Epithelial cell of esophagus (primary cell): ENCODE data around the gene SLC13A1.

ENCODE experiments used
- DNase-seq: peaks from one replicate; pipeline ENCODE4 v3.0.0; 2010; ENCODE audit warnings: low read depth
- H3K4me3 ChIP-seq: 2 replicates; pipeline ENCODE4 v1.5.1; 2011; ENCODE audit warnings: mild to moderate bottlenecking, low read length, control low read depth
- TF ChIP-seq, protein P1 (sequence below): IDR thresholded peaks from 2 replicates; pipeline ENCODE4 v1.5.1; 2011; ENCODE audit warnings: low read depth, mild to moderate bottlenecking, low read length, control low read depth, inconsistent platforms; ENCODE audit not compliant: insufficient read depth; ENCODE audit errors: missing control alignments

Gene SLC13A1

GRCh38 chr7:123177442-123177841 is 22.3 kb downstream of the SLC13A1 start:
- TF ChIP-seq, protein P1, sequence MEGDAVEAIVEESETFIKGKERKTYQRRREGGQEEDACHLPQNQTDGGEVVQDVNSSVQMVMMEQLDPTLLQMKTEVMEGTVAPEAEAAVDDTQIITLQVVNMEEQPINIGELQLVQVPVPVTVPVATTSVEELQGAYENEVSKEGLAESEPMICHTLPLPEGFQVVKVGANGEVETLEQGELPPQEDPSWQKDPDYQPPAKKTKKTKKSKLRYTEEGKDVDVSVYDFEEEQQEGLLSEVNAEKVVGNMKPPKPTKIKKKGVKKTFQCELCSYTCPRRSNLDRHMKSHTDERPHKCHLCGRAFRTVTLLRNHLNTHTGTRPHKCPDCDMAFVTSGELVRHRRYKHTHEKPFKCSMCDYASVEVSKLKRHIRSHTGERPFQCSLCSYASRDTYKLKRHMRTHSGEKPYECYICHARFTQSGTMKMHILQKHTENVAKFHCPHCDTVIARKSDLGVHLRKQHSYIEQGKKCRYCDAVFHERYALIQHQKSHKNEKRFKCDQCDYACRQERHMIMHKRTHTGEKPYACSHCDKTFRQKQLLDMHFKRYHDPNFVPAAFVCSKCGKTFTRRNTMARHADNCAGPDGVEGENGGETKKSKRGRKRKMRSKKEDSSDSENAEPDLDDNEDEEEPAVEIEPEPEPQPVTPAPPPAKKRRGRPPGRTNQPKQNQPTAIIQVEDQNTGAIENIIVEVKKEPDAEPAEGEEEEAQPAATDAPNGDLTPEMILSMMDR, result no peak
- peak; percentile 6 for DNase-seq
- no peak overlapping the region for H3K4me3 ChIP-seq

DNA sequence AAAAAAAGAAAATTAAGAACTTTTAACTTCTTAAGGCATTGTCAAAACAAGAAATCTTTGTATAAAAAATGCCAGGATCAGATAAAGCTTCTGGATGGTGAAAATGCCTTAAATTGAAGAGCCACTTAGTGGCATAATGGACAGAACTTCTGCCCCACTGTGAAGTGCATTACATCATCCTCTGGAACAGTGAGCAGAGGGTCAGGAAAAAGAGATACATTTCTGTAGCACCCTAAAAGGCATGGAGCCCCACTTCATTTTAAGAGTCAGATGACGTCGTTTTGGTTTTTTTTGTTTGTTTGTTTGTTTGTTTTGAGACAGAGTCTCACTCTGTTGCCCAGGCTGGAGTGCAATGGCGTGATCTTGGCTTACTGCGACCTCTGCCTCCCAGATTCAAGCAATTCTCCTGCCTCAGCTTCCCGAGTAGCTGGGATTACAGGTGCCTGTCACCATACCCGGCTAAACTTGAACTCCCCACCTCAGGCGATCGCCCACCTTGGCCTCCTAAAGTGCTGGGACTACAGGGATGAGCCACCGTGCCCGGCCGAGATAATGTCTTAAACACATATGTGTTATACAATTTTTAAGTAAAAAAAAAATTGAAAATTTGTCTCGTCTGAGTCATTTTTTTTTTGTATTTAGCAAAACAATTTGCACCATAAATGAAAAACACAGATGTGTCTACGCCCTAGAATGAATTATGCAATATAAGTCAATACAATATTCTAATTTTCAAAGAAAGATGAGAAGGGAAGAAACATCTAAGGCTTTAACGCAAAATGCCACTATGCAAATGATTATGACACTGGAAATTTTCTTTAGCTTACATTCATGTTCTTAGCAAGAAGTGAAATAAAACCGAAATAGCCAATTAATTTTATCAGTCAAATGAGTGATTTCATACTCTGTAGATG is 29.2 kb downstream of the SLC13A1 start:
- H3K4me3 ChIP-seq, result no peak overlapping the region
- no peak for DNase-seq
- TF ChIP-seq, protein P1, result no peak

- TF ChIP-seq, protein P1, result no peak
- no peak overlapping the region for H3K4me3 ChIP-seq
- no peak for DNase-seq
These were observed 30.7 kb downstream of the SLC13A1 start for GRCh38 chr7:123169065-123169464.

GRCh38 chr7:123157606-123158005 is 42.2 kb downstream of the SLC13A1 start:
- no peak for DNase-seq
- H3K4me3 ChIP-seq, result no peak overlapping the region
- TF ChIP-seq, protein P1, result no peak

GRCh38 chr7:123155571-123155970 is 44.2 kb downstream of the SLC13A1 start:
- H3K4me3 ChIP-seq, result no peak overlapping the region
- TF ChIP-seq, protein P1, result no peak
- DNase-seq, result no peak

- H3K4me3 ChIP-seq, result no peak overlapping the region
- DNase-seq, result peak; percentile 92
These were observed 45.4 kb downstream of the SLC13A1 start for GRCh38 chr7:123154231-123154860.

More at GRCh38 chr7:123154231-123154860, 45.4 kb downstream of the SLC13A1 start:
- TF ChIP-seq, protein P1, result peak; percentile 87
